GM12801 (cell line): ENCODE measurements around the gene PRAMEF1.

Experiments
- CTCF ChIP-seq: IDR thresholded peaks from one replicate; pipeline ENCODE4 v1.5.1; 2011; ENCODE audit warnings: control low read depth; ENCODE audit not compliant: insufficient read length; ENCODE audit errors: extremely low read depth

The PRAMEF1 gene

GRCh38 chr1:12756768-12757413, 34.3 kb upstream of the PRAMEF1 start:
- TF ChIP-seq CTCF, result no peak

GRCh38 chr1:12757836-12758235, 33.4 kb upstream of the PRAMEF1 start:
- TF ChIP-seq CTCF, result no peak

DNA sequence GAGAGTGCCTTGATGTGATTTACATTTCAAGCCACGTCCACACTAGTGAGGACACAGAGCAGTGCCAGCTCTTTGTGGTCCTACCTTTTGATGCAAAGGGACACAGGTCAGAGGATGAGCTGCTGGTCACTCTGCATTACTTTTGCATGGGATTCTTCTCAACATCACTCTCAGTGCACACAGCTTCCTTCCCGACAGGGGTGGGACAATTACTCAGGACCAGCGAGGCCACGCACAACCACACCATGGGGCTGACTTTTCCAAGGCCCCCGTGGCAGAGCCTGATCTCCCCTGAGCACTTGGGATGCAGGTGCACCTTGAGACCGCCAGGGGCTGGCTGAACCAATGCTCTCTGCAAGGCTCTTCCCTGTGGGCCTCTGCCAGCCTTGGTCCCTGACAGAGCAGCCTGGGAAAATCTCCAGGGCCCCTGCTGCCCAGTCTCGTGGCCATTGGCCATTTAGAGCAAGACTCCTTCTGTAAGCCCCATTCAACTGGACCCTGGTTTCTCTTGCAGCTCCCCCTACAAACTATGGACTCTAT, 30.9 kb upstream of the PRAMEF1 start:
- TF ChIP-seq CTCF, result no peak

DNA sequence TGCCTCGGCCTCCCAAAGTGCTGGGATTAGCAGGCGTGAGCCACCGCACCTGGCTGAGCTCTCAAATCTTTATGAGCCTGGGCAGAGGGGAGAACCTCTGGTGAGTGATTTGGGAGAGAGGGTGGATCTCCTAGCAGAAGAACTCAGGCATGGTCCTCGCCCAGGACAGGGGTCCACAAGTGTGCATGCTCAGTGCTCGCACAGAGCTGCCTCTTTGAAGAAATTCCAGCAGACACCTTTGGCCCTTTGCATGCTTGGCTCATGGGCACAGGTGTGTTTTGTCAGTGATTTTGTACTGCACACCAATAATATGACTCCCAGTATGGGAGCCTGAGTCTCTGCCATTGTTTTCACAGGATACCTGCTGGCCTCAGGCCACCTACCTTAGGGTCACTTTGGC, 29.4 kb upstream of the PRAMEF1 start:
- TF ChIP-seq CTCF, result no peak

- TF ChIP-seq CTCF, result no peak
Measured at GRCh38 chr1:12762766-12763165, 28.4 kb upstream of the PRAMEF1 start.

- no peak for TF ChIP-seq CTCF
Measured at GRCh38 chr1:12763479-12763878, 27.7 kb upstream of the PRAMEF1 start.

- TF ChIP-seq CTCF, result no peak
Measured at GRCh38 chr1:12764016-12764415, 27.2 kb upstream of the PRAMEF1 start.
